CD4-positive, CD25-positive, alpha-beta regulatory T cell (primary cell): ENCODE measurements around the gene ATP9B. TPM values are rescaled to one million over a fixed set of nuclear protein-coding genes. Genes with fewer than 3 reads are reported as not detected.

ENCODE experiments used
- ATAC-seq, 2 donors: fragments of 150-1000 bp; cut with Tn5 transposase; one replicate each; pipeline ENCODE4 v1.10.0; 2021; ENCODE audit warnings: low read depth in 2 of 2, moderate number of reproducible peaks in 2 of 2, moderate library complexity in 1 of 2
- DNase-seq, 3 donors: peaks; one replicate each; pipeline versions ENCODE4 v3.0.0 to v3.0.0-alpha.2; 2012 to 2022; ENCODE audit warnings: mixed read lengths in 1 of 3
- H3K27ac ChIP-seq: one replicate; pipeline ENCODE4 v1.7.0; 2013; ENCODE audit warnings: mild to moderate bottlenecking, low read length; ENCODE audit not compliant: insufficient read depth, poor library complexity, severe bottlenecking
- H3K27me3 ChIP-seq: one replicate; pipeline ENCODE4 v1.7.0; 2013; ENCODE audit warnings: low read length; ENCODE audit not compliant: control insufficient read depth, insufficient read depth
- H3K36me3 ChIP-seq: one replicate; pipeline ENCODE4 v1.7.0; 2013; ENCODE audit warnings: mild to moderate bottlenecking, low read length, moderate library complexity; ENCODE audit not compliant: control insufficient read depth, insufficient read depth
- H3K4me1 ChIP-seq: 2 replicates; pipeline ENCODE4 v1.7.0; 2013; ENCODE audit warnings: mild to moderate bottlenecking, low read length; ENCODE audit not compliant: insufficient read depth, control insufficient read depth, poor library complexity, severe bottlenecking
- H3K4me3 ChIP-seq: one replicate; pipeline ENCODE4 v1.7.0; 2013; ENCODE audit warnings: low read depth, mild to moderate bottlenecking, low read length, moderate library complexity
- H3K9me3 ChIP-seq, 2 experiments: 1 replicate in 1 of 2; 2 replicates in 1 of 2; pipeline ENCODE4 v1.7.0; 2013; ENCODE audit warnings: low read length in 2 of 2, mild to moderate bottlenecking in 1 of 2, moderate library complexity in 1 of 2; ENCODE audit not compliant: control insufficient read depth in 2 of 2
- H3K27ac Mint-ChIP-seq, 3 donors: one replicate each; pipeline ENCODE4 v1.8.0; 2020 to 2022; ENCODE audit warnings: mild to moderate bottlenecking in 3 of 3, mixed read lengths in 3 of 3, moderate library complexity in 2 of 3
- H3K27me3 Mint-ChIP-seq: one replicate; pipeline ENCODE4 v1.8.0; 2022; ENCODE audit warnings: mild to moderate bottlenecking, mixed read lengths
- H3K36me3 Mint-ChIP-seq: one replicate; pipeline ENCODE4 v1.8.0; 2020; ENCODE audit warnings: mixed read lengths
- H3K4me1 Mint-ChIP-seq, 4 donors: one replicate each; pipeline ENCODE4 v1.8.0; 2020 to 2022; ENCODE audit warnings: mixed read lengths in 4 of 4, mild to moderate bottlenecking in 1 of 4
- H3K4me3 Mint-ChIP-seq, 4 donors: one replicate each; pipeline ENCODE4 v1.8.0; 2020 to 2022; ENCODE audit warnings: mild to moderate bottlenecking in 4 of 4, mixed read lengths in 4 of 4, moderate library complexity in 3 of 4
- H3K9me3 Mint-ChIP-seq, 7 donors: one replicate each; pipeline ENCODE4 v1.8.0; 2020 to 2022; ENCODE audit warnings: mixed read lengths in 7 of 7, mild to moderate bottlenecking in 3 of 7, moderate library complexity in 2 of 7
- polyA plus RNA-seq, 4 donors: library from polyadenylated mRNA; unstranded; fragments of 300-500 nt; fragmentation: Illumina TruSeq; gene quantifications; one replicate each; pipeline ENCODE4 v1.2.3, GENCODE V29; 2021
- total RNA-seq: library from RNA; stranded (reverse); gene quantifications from one replicate; pipeline ENCODE4 v1.2.3, GENCODE V29; 2022

ATP9B gene
- total and polyA plus RNA-seq, 5 donors from 2014 or later, result 14.1 to 75.3 (median 17.6) TPM

DNA sequence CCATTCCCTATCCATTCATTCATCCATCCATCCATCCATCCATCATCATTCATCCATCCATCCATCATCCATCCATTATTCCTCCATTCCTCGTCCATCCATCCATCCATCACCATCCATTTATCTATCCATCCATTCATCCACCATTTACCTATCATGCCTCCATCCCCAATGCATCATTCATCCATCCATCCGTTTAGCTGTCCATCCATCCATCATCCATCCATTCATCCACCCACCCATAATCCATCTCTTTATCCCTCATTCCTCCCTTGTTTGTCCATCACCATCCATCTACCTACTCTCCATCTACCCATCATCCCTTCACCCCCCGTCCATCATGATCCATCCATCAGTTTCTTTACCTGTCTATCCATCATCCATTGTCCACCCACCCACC is 340.1 kb downstream of the ATP9B start:
- H3K4me3 ChIP-seq, result no peak overlapping the region
- Mint-ChIP-seq H3K27ac (no peak overlapping the region), H3K4me3 (no peak overlapping the region), H3K27me3 (no peaks in the 10 kb centered on the region), H3K4me1 (peaks cover 13 to 44% (median 25%) of the 10 kb centered on the region in 4 donors), H3K9me3 (no peaks in the 10 kb centered on the region), H3K36me3 (peaks cover 24% of the 10 kb centered on the region)
- no peaks in the 10 kb centered on the region for H3K27me3 ChIP-seq
- H3K9me3 ChIP-seq, result no peaks in the 10 kb centered on the region
- peaks cover 26% of the 10 kb centered on the region for H3K4me1 ChIP-seq
- H3K36me3 ChIP-seq, result peaks cover 35% of the 10 kb centered on the region
- no peak overlapping the region for H3K27ac ChIP-seq
- ATAC-seq (no peak), DNase-seq (no peak)

- H3K36me3 Mint-ChIP-seq, result peaks cover 27% of the 10 kb centered on the region
- Histone ChIP-seq H3K36me3 (peaks cover 43% of the 10 kb centered on the region), H3K27ac (no peak overlapping the region), H3K4me1 (peaks cover 17% of the 10 kb centered on the region), H3K27me3 (no peaks in the 10 kb centered on the region), H3K4me3 (no peak overlapping the region), H3K9me3 (no peaks in the 10 kb centered on the region)
- H3K4me1 Mint-ChIP-seq, result peaks cover 6 to 43% (median 16%) of the 10 kb centered on the region in 4 donors
- no peak for DNase-seq
- H3K4me3 Mint-ChIP-seq, result no peak overlapping the region
- no peak for ATAC-seq
- H3K9me3 Mint-ChIP-seq, result no peaks in the 10 kb centered on the region
- no peak overlapping the region for H3K27ac Mint-ChIP-seq
- H3K27me3 Mint-ChIP-seq, result no peaks in the 10 kb centered on the region
Observed at GRCh38 chr18:79410171-79410641, 341.0 kb downstream of the ATP9B start.

GRCh38 chr18:79410731-79411613 is 341.8 kb downstream of the ATP9B start:
- H3K27me3 ChIP-seq, result no peaks in the 10 kb centered on the region
- ATAC-seq (no peak), DNase-seq (no peak)
- peaks cover 26% of the 10 kb centered on the region for H3K36me3 Mint-ChIP-seq
- no peaks in the 10 kb centered on the region for H3K27me3 Mint-ChIP-seq
- no peaks in the 10 kb centered on the region for H3K9me3 Mint-ChIP-seq
- H3K4me3 ChIP-seq, result no peak overlapping the region
- H3K4me1 Mint-ChIP-seq, result peaks cover 2 to 41% (median 10%) of the 10 kb centered on the region in 4 donors
- H3K36me3 ChIP-seq, result peaks cover 43% of the 10 kb centered on the region
- no peak overlapping the region for H3K4me3 Mint-ChIP-seq
- no peaks in the 10 kb centered on the region for H3K9me3 ChIP-seq
- no peak overlapping the region for H3K27ac ChIP-seq
- no peak overlapping the region for H3K27ac Mint-ChIP-seq
- peaks cover 9% of the 10 kb centered on the region for H3K4me1 ChIP-seq

DNA sequence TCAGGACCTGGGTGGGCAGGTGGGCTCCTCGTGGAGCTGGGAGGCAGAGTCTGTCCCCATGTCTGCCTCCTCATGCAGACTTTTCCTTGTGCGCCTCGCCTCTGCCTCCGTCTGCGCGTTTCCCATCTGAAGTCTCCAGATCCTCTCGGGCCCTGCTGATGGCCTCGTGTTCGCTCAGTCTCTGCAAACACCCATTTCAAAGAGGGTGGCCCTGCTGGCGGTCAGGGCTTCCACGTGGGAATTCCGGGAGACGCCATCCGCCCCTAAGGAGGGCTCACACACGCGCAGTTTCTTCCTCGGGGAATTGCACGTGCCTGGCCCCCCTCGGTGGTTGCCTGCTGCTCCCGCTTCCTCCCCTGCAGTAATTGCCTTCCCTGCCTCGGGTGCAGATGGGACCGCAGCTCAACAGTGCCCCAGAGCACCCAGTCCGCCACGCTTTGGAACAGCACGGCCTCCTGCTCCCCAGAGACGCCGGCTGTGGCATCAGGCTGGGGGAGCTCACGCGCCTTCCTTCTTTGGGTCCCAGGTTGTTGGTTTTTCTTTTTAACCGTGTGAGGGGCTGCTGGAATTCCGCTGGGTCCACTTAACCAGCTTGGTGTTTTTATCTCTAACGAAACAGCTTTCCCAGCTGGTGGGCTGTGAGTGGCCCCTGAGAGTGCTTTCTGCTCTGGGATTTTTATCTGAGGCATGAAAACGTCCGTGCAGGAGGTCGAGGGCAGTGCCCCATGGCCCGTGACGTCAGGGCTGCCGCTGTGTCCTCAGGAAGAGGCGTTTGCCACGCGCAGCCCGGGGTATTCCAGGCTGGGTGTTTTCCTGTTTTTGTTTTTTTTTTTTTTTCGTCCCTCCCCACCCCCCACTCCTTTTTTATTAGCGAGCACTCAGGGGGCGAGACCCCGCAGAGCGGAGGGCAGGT is 342.7 kb downstream of the ATP9B start:
- Mint-ChIP-seq H3K9me3 (no peaks in the 10 kb centered on the region), H3K27me3 (no peaks in the 10 kb centered on the region), H3K36me3 (peaks cover 20% of the 10 kb centered on the region), H3K27ac (no peak overlapping the region), H3K4me1 (peaks cover 0 to 39% (median 6%) of the 10 kb centered on the region in 4 donors), H3K4me3 (peak overlapping the region in 1 of 4 donors; percentile 38)
- no peak for ATAC-seq
- Histone ChIP-seq H3K4me1 (peaks cover 3% of the 10 kb centered on the region), H3K4me3 (no peak overlapping the region), H3K27ac (no peak overlapping the region), H3K9me3 (no peaks in the 10 kb centered on the region), H3K36me3 (peaks cover 43% of the 10 kb centered on the region), H3K27me3 (no peaks in the 10 kb centered on the region)
- no peak for DNase-seq

- H3K4me3 ChIP-seq, result no peak overlapping the region
- Mint-ChIP-seq H3K9me3 (no peaks in the 10 kb centered on the region), H3K27ac (peak overlapping the region in 1 of 3 donors; percentile 55), H3K27me3 (no peaks in the 10 kb centered on the region), H3K36me3 (peaks cover 20% of the 10 kb centered on the region), H3K4me1 (peaks cover 0 to 28% (median 4%) of the 10 kb centered on the region in 4 donors), H3K4me3 (no peak overlapping the region)
- peaks cover 3% of the 10 kb centered on the region for H3K4me1 ChIP-seq
- DNase-seq, result no peak
- H3K27ac ChIP-seq, result no peak overlapping the region
- no peaks in the 10 kb centered on the region for H3K27me3 ChIP-seq
- H3K36me3 ChIP-seq, result peaks cover 43% of the 10 kb centered on the region
- H3K9me3 ChIP-seq, result no peaks in the 10 kb centered on the region
- no peak for ATAC-seq
Observed at GRCh38 chr18:79413025-79413424, 343.8 kb downstream of the ATP9B start.

- ATAC-seq (no peak), DNase-seq (no peak)
- Mint-ChIP-seq H3K36me3 (peaks cover 20% of the 10 kb centered on the region), H3K4me3 (no peak overlapping the region), H3K27me3 (no peaks in the 10 kb centered on the region), H3K9me3 (no peaks in the 10 kb centered on the region), H3K27ac (peak overlapping the region in 1 of 3 donors; percentile 84), H3K4me1 (peaks cover 0 to 29% (median 4%) of the 10 kb centered on the region in 4 donors)
- Histone ChIP-seq H3K4me3 (no peak overlapping the region), H3K9me3 (no peaks in the 10 kb centered on the region), H3K36me3 (peaks cover 43% of the 10 kb centered on the region), H3K27ac (no peak overlapping the region), H3K27me3 (no peaks in the 10 kb centered on the region), H3K4me1 (peaks cover 3% of the 10 kb centered on the region)
Observed at GRCh38 chr18:79413426-79413825, 344.2 kb downstream of the ATP9B start.

DNA sequence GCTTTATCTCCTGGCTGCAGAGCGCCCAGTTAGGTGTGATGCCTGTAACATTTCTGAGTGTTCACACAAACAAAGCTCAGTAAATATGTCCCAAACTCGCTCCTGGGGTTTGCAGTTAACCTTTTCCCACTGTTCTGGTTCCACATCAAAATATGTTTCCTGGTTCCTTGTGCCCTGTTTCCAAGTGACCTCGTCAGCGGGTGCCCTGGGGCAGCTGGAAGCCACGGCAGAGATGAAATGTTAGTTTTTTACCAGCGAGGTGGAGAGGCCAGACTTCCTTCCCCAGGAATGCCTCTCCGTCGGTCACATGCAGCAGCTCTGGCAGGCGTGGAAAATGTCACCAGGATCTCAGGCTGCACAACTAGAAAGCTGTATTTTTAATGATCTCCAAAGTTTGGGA is 344.7 kb downstream of the ATP9B start:
- H3K36me3 ChIP-seq, result peaks cover 43% of the 10 kb centered on the region
- H3K27me3 Mint-ChIP-seq, result no peaks in the 10 kb centered on the region
- no peak overlapping the region for H3K27ac Mint-ChIP-seq
- no peaks in the 10 kb centered on the region for H3K9me3 Mint-ChIP-seq
- DNase-seq (no peak), ATAC-seq (no peak)
- no peak overlapping the region for H3K4me3 ChIP-seq
- peaks cover 0 to 33% (median 4%) of the 10 kb centered on the region in 4 donors for H3K4me1 Mint-ChIP-seq
- peaks cover 20% of the 10 kb centered on the region for H3K36me3 Mint-ChIP-seq
- no peak overlapping the region for H3K27ac ChIP-seq
- no peaks in the 10 kb centered on the region for H3K27me3 ChIP-seq
- no peaks in the 10 kb centered on the region for H3K9me3 ChIP-seq
- no peak overlapping the region for H3K4me3 Mint-ChIP-seq
- H3K4me1 ChIP-seq, result peaks cover 3% of the 10 kb centered on the region
